Osteoblast (primary cell): ENCODE measurements around the gene OSBPL2. TPM values are rescaled to one million over a fixed set of nuclear protein-coding genes. Genes with fewer than 3 reads are reported as not detected.

ENCODE experiments used
- DNase-seq: peaks from one replicate; pipeline ENCODE4 v3.0.0; 2011; ENCODE audit warnings: low spot score, mixed read lengths; ENCODE audit not compliant: insufficient read length; ENCODE audit errors: missing footprints
- H2AFZ ChIP-seq: 2 replicates; pipeline ENCODE4 v1.6.0; 2011; ENCODE audit warnings: mild to moderate bottlenecking, low read length
- H3K27ac ChIP-seq: 2 replicates; pipeline ENCODE4 v1.5.1; 2011; ENCODE audit warnings: mild to moderate bottlenecking, low read depth, low read length, moderate library complexity
- H3K27me3 ChIP-seq: 2 replicates; pipeline ENCODE4 v1.6.0; 2012; ENCODE audit warnings: mild to moderate bottlenecking, control low read depth, inconsistent platforms, low read length, moderate library complexity; ENCODE audit not compliant: insufficient read depth
- H3K36me3 ChIP-seq: 2 replicates; pipeline ENCODE4 v1.5.1; 2011; ENCODE audit warnings: mild to moderate bottlenecking, low read length, control low read depth, moderate library complexity; ENCODE audit not compliant: insufficient read depth
- H3K4me1 ChIP-seq: 2 replicates; pipeline ENCODE4 v1.5.1; 2011; ENCODE audit warnings: mild to moderate bottlenecking, low read length, control low read depth, moderate library complexity; ENCODE audit not compliant: insufficient read depth
- H3K4me2 ChIP-seq: 2 replicates; pipeline ENCODE4 v1.6.0; 2011; ENCODE audit warnings: mild to moderate bottlenecking, low read length; ENCODE audit not compliant: insufficient read depth
- H3K4me3 ChIP-seq: fragments of 200-600 bp; sonication (generic); 3 replicates; pipeline ENCODE4 v1.5.1; 2012; ENCODE audit warnings: mild to moderate bottlenecking, low read length, inconsistent platforms; ENCODE audit not compliant: insufficient read depth
- H3K79me2 ChIP-seq: 2 replicates; pipeline ENCODE4 v1.6.0; 2012; ENCODE audit warnings: mild to moderate bottlenecking, low read length, control low read depth, inconsistent platforms; ENCODE audit not compliant: insufficient read depth
- H3K9me3 ChIP-seq: 2 replicates; pipeline ENCODE4 v1.5.1; 2011; ENCODE audit warnings: low read depth, low read length, control low read depth
- H4K20me1 ChIP-seq: 2 replicates; pipeline ENCODE4 v1.6.0; 2012; ENCODE audit warnings: mild to moderate bottlenecking, low read length, control low read depth; ENCODE audit not compliant: insufficient read depth
- CTCF ChIP-seq: IDR thresholded peaks from 2 replicates; pipeline ENCODE4 v1.5.1; 2011; ENCODE audit warnings: mild to moderate bottlenecking, low read depth, low read length, moderate library complexity; ENCODE audit errors: extremely low read depth
- total RNA-seq: library from RNA; depleted of rRNA; stranded (reverse); fragments of >200 nt; gene quantifications from 2 replicates; pipeline ENCODE4 v1.2.3, GENCODE V29; 2012

The OSBPL2 gene
- total RNA-seq, 1 donor, result 35.8 TPM

GRCh38 chr20:62301111-62301668, 62.9 kb downstream of the OSBPL2 start:
- Histone ChIP-seq H3K27ac (no peak overlapping the region), H3K9me3 (no peaks in the 10 kb centered on the region), H3K4me3 (no peak overlapping the region), H3K27me3 (no peaks in the 10 kb centered on the region), H3K4me1 (peaks cover 18% of the 10 kb centered on the region), H3K4me2 (no peak overlapping the region), H4K20me1 (peaks cover 33% of the 10 kb centered on the region), H3K36me3 (peaks cover 20% of the 10 kb centered on the region), H3K79me2 (peaks cover 32% of the 10 kb centered on the region), H2AFZ (no peak overlapping the region)
- TF ChIP-seq CTCF, result no peak
- DNase-seq, result no peak

GRCh38 chr20:62301773-62302340, 63.5 kb downstream of the OSBPL2 start:
- Histone ChIP-seq H3K4me1 (peaks cover 18% of the 10 kb centered on the region), H3K36me3 (peaks cover 20% of the 10 kb centered on the region), H3K4me3 (peak overlapping the region; percentile 93), H3K27ac (peak overlapping the region; percentile 84), H3K9me3 (no peaks in the 10 kb centered on the region), H3K27me3 (no peaks in the 10 kb centered on the region), H2AFZ (peak overlapping the region; percentile 56), H3K4me2 (peak overlapping the region; percentile 93), H4K20me1 (peaks cover 40% of the 10 kb centered on the region), H3K79me2 (peaks cover 38% of the 10 kb centered on the region)
- peak; percentile 84 for TF ChIP-seq CTCF
- peak; percentile 99 for DNase-seq

GRCh38 chr20:62302341-62303061, 64.2 kb downstream of the OSBPL2 start, which contains the start of gene ADRM1:
Gene ADRM1, plus strand, starts transcription at chr20:62302997. Its CDS starts 572 bp downstream, at chr20:62303569.
- H3K9me3 ChIP-seq, result no peaks in the 10 kb centered on the region
- H4K20me1 ChIP-seq, result peaks cover 43% of the 10 kb centered on the region
- peak; percentile 100 for DNase-seq
- no peaks in the 10 kb centered on the region for H3K27me3 ChIP-seq
- H3K4me2 ChIP-seq, result peak within 1 kb of the TSS; percentile 96
- TF ChIP-seq CTCF, result peak; percentile 68
- peaks cover 18% of the 10 kb centered on the region for H3K4me1 ChIP-seq
- H3K4me3 ChIP-seq, result peak within 1 kb of the TSS; percentile 93
- peak within 1 kb of the TSS; percentile 80 for H2AFZ ChIP-seq
- peak within 1 kb of the TSS; percentile 84 for H3K27ac ChIP-seq
- H3K79me2 ChIP-seq, result peaks cover 45% of the 10 kb centered on the region
- peaks cover 25% of the 10 kb centered on the region for H3K36me3 ChIP-seq

- TF ChIP-seq CTCF, result no peak
- peaks cover 30% of the 10 kb centered on the region for H3K36me3 ChIP-seq
- H3K4me2 ChIP-seq, result peak overlapping the region; percentile 96
- peak overlapping the region; percentile 70 for H3K27ac ChIP-seq
- no peaks in the 10 kb centered on the region for H3K9me3 ChIP-seq
- H2AFZ ChIP-seq, result no peak overlapping the region
- H3K4me3 ChIP-seq, result peak overlapping the region; percentile 93
- H3K4me1 ChIP-seq, result peaks cover 18% of the 10 kb centered on the region
- peaks cover 45% of the 10 kb centered on the region for H4K20me1 ChIP-seq
- no peaks in the 10 kb centered on the region for H3K27me3 ChIP-seq
- no peak for DNase-seq
- H3K79me2 ChIP-seq, result peaks cover 50% of the 10 kb centered on the region
These were observed 64.7 kb downstream of the OSBPL2 start for GRCh38 chr20:62303062-62303339.
